PFSK-1 (cell line): ENCODE measurements around the gene KIRREL2.

Experiments used
- POLR2AphosphoS5 ChIP-seq: IDR thresholded peaks from 2 replicates; pipeline ENCODE4 v1.6.1; 2012; ENCODE audit warnings: low read depth, mild to moderate bottlenecking, control low read depth, low read length, moderate library complexity
- TF ChIP-seq, protein P1 (sequence below), 2 experiments: IDR thresholded peaks; 2 replicates each; pipeline versions ENCODE4 v1.6.1 to v1.8.0; 2011 to 2012; ENCODE audit warnings: low read depth in 2 of 2, low read length in 2 of 2, control low read depth in 1 of 2, inconsistent platforms in 1 of 2, mild to moderate bottlenecking in 1 of 2, moderate library complexity in 1 of 2; ENCODE audit not compliant: insufficient read depth in 1 of 2

DNA sequence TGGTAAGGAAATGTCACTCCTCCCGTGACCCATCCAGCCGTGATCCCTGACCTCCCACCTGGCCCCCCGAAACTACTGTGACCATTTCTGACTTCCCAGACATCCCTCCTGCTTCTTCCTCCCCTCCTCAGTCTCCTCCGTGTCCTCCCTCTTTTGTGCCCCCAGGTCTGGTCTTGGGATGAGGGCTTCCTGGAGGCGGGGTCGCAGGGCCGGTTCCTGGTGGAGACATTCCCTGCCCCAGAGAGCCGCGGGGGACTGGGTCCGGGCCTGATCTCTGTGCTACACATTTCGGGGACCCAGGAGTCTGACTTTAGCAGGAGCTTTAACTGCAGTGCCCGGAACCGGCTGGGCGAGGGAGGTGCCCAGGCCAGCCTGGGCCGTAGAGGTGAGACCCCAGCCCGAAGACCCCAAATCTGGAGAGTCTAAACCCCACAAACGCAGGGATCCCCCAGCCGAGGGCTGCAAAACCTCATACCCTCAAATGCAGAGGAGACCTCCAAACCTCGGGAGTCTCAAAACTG lies 5.0 kb downstream of the KIRREL2 start:
- TF ChIP-seq, protein P1, sequence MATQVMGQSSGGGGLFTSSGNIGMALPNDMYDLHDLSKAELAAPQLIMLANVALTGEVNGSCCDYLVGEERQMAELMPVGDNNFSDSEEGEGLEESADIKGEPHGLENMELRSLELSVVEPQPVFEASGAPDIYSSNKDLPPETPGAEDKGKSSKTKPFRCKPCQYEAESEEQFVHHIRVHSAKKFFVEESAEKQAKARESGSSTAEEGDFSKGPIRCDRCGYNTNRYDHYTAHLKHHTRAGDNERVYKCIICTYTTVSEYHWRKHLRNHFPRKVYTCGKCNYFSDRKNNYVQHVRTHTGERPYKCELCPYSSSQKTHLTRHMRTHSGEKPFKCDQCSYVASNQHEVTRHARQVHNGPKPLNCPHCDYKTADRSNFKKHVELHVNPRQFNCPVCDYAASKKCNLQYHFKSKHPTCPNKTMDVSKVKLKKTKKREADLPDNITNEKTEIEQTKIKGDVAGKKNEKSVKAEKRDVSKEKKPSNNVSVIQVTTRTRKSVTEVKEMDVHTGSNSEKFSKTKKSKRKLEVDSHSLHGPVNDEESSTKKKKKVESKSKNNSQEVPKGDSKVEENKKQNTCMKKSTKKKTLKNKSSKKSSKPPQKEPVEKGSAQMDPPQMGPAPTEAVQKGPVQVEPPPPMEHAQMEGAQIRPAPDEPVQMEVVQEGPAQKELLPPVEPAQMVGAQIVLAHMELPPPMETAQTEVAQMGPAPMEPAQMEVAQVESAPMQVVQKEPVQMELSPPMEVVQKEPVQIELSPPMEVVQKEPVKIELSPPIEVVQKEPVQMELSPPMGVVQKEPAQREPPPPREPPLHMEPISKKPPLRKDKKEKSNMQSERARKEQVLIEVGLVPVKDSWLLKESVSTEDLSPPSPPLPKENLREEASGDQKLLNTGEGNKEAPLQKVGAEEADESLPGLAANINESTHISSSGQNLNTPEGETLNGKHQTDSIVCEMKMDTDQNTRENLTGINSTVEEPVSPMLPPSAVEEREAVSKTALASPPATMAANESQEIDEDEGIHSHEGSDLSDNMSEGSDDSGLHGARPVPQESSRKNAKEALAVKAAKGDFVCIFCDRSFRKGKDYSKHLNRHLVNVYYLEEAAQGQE (IDR thresholded peaks at IDR 0.05; ENCODE audit: insufficient read depth in 1 of 2, low read depth in 2 of 2, low read length in 2 of 2), result no peak
- no peak for TF ChIP-seq POLR2AphosphoS5
